Measurements from ENCODE around the gene SLC2A1. TPM values are rescaled to one million over a fixed set of nuclear protein-coding genes. Genes with fewer than 3 reads are reported as not detected.

The SLC2A1 gene
- polyA plus RNA-seq, 2 donors, result 70.3 to 115 TPM

DNA sequence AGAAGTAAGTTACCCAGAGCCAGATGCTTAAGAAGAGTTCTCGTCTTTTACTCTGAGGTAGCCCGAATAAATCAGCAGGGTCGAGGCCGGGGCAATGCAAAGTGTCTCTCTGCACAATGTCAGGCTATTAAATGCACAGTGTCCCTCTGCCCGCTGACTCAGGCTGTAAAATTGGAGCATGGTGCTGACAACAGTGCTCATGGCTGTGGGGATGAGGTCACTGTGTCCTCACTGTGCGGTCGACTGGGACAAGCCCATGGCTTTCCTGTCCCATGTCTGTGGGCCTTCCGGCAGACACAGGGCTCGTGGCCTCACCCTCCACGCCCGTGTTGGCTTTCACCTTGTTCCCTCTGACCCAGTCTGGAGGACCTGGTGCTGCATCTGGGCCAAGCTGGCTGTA lies 14.6 kb upstream of the SLC2A1 start:
- H3K9me3 ChIP-seq (ENCODE audit: control insufficient read depth in 2 of 2, insufficient read depth in 1 of 2, low read depth in 1 of 2, low read length in 1 of 2), result no peaks in the 10 kb centered on the region
- no peak overlapping the region for H3K4me3 ChIP-seq (ENCODE audit: low read depth in 1 of 2, low read length in 2 of 2)
- no peaks in the 10 kb centered on the region for H3K27me3 ChIP-seq (ENCODE audit: control insufficient read depth in 1 of 2, insufficient read depth in 2 of 2, low read length in 2 of 2)
- H3K4me1 ChIP-seq (ENCODE audit: control insufficient read depth in 2 of 2, insufficient read depth in 2 of 2, low read length in 1 of 2), result no peaks in the 10 kb centered on the region
- H3K27ac ChIP-seq (ENCODE audit: low read depth in 2 of 2, low read length in 1 of 2), result no peak overlapping the region
- peaks cover 0 to 6% of the 10 kb centered on the region in 2 donors for H3K36me3 ChIP-seq (ENCODE audit: control insufficient read depth in 2 of 2, insufficient read depth in 2 of 2, low read length in 1 of 2)
- 82 to 88% methylated on average over 11 of the region's 11 CpGs for WGBS, 2 donors

DNA sequence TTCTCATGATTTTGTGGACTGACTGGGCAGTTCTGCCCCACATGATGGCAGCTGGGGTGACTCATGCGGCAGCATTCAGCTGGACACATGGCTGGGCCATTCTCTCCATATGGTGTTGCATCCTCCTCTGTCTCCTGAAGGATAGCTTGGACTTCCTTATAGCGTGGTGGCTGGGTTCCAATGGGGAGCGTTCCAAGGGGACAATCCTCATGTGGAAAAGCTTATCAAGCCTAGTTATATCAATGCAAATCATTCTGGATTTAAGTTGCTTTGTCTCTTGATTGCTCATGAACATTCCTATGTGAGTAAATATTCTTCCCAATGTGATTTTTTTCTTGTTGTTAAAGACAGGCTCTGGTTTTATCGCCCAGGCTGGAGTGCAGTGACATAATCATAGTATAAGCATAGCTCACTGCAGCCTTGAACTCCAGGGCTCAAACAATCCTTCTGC lies 13.2 kb upstream of the SLC2A1 start:
- H3K9me3 ChIP-seq (ENCODE audit: control insufficient read depth in 2 of 2, insufficient read depth in 1 of 2, low read depth in 1 of 2, low read length in 1 of 2), result no peaks in the 10 kb centered on the region
- no peak overlapping the region for H3K4me3 ChIP-seq (ENCODE audit: low read depth in 1 of 2, low read length in 2 of 2)
- peaks cover 0 to 6% of the 10 kb centered on the region in 2 donors for H3K36me3 ChIP-seq (ENCODE audit: control insufficient read depth in 2 of 2, insufficient read depth in 2 of 2, low read length in 1 of 2)
- no peak overlapping the region for H3K27ac ChIP-seq (ENCODE audit: low read depth in 2 of 2, low read length in 1 of 2)
- 71 to 76% methylated on average over 4 of the region's 4 CpGs for WGBS, 2 donors
- H3K4me1 ChIP-seq (ENCODE audit: control insufficient read depth in 2 of 2, insufficient read depth in 2 of 2, low read length in 1 of 2), result no peaks in the 10 kb centered on the region
- no peaks in the 10 kb centered on the region for H3K27me3 ChIP-seq (ENCODE audit: control insufficient read depth in 1 of 2, insufficient read depth in 2 of 2, low read length in 2 of 2)

DNA sequence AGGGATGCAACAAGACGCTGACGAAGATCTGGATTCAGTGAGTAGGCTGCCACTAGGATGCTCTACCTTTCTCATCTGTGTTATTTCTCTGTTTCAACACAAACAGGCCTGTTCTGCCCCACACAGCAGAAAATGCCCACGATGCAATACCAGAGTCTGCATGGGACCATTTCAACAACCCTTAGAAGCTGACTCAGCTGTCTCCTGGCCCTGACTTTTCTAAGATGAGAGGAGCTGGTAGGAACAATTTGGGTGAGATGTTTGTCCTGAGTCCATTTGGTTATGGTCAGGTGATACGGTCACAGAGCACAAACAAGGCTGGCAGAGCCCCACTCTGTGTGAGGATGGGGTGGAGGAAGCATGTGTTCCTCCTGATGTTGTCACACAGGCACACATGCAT lies 11.5 kb upstream of the SLC2A1 start:
- Histone ChIP-seq H3K4me1 (ENCODE audit: control insufficient read depth in 2 of 2, insufficient read depth in 2 of 2, low read length in 1 of 2) (no peaks in the 10 kb centered on the region), H3K9me3 (ENCODE audit: control insufficient read depth in 2 of 2, insufficient read depth in 1 of 2, low read depth in 1 of 2, low read length in 1 of 2) (no peaks in the 10 kb centered on the region), H3K4me3 (ENCODE audit: low read depth in 1 of 2, low read length in 2 of 2) (no peak overlapping the region), H3K36me3 (ENCODE audit: control insufficient read depth in 2 of 2, insufficient read depth in 2 of 2, low read length in 1 of 2) (peaks cover 0 to 3% of the 10 kb centered on the region in 2 donors), H3K27ac (ENCODE audit: low read depth in 2 of 2, low read length in 1 of 2) (no peak overlapping the region), H3K27me3 (ENCODE audit: control insufficient read depth in 1 of 2, insufficient read depth in 2 of 2, low read length in 2 of 2) (no peaks in the 10 kb centered on the region)
- 90 to 93% methylated on average over 4 of the region's 4 CpGs for WGBS, 2 donors

DNA sequence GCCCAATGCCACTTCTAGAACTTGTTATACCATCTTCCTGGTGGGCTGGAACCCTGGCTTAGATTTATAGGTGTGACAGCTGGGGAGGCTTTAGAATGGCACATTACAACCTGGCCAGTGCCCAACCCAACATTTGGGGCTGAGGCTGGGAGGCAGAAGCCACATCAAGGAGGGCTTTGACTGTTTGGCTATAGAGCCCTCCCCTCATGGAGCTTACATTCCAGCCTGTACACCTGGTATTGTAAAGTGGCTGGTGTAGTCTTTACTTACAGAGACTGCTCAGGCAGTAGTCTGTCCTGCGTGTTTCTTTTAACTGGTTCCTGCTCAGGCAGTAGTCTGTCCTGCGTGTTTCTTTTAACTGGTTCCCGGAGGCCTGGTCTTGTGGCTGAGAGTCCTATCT lies 10.0 kb upstream of the SLC2A1 start:
- WGBS, 2 donors, result 82 to 85% methylated on average over 3 of the region's 3 CpGs
- Histone ChIP-seq H3K9me3 (ENCODE audit: control insufficient read depth in 2 of 2, insufficient read depth in 1 of 2, low read depth in 1 of 2, low read length in 1 of 2) (no peaks in the 10 kb centered on the region), H3K27ac (ENCODE audit: low read depth in 2 of 2, low read length in 1 of 2) (no peak overlapping the region), H3K4me3 (ENCODE audit: low read depth in 1 of 2, low read length in 2 of 2) (no peak overlapping the region), H3K4me1 (ENCODE audit: control insufficient read depth in 2 of 2, insufficient read depth in 2 of 2, low read length in 1 of 2) (no peaks in the 10 kb centered on the region), H3K27me3 (ENCODE audit: control insufficient read depth in 1 of 2, insufficient read depth in 2 of 2, low read length in 2 of 2) (no peaks in the 10 kb centered on the region), H3K36me3 (ENCODE audit: control insufficient read depth in 2 of 2, insufficient read depth in 2 of 2, low read length in 1 of 2) (peaks cover 0 to 3% of the 10 kb centered on the region in 2 donors)

DNA sequence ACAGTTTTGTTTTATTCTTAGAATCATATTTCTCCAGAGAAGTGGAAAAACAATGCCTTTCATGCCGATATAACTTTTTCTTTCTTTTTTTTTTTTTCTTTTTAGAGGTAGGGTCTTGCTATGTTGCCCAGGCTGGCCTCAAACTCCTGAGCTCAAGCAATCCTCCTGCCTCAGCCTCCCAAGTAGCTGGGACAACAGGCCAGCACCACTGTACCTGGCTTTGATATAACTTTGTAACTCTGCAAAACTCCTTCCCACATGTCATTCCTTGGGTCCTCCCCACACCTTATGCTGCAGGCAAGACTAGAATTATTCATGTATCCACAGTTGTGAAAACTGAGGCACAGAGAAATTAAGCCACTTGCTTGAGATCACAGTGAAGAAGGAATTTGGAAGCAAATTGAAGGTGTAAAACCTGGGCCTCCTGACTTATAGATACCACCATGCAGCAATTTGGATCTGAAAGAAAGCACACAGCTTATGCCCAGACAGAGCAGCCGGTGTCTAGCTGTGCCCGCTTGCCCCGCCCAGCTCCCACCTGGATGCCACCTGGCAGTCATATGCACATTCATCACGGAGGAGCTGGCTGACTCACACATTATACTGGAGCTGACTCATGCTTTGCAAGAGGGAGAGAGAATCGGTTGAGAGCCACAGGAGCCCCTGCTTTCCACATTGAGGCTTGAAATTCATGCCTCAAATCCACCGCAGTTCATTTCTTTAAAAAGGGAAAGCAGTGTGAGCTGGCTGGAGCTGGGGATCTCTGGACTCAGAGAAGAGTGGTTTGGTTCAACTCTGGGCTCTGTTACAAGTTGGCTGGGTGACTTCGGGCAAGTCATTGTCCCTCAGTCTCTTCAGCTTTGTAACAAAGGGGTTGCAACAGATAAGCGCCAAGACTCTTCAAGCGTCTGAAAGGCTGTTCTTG lies 8.3 kb upstream of the SLC2A1 start:
- H3K27ac ChIP-seq (ENCODE audit: low read depth in 2 of 2, low read length in 1 of 2), result peak overlapping the region; percentile 88 to 90
- 40 to 42% methylated on average over 10 of the region's 10 CpGs for WGBS, 2 donors
- no peaks in the 10 kb centered on the region for H3K36me3 ChIP-seq (ENCODE audit: control insufficient read depth in 2 of 2, insufficient read depth in 2 of 2, low read length in 1 of 2)
- no peaks in the 10 kb centered on the region for H3K27me3 ChIP-seq (ENCODE audit: control insufficient read depth in 1 of 2, insufficient read depth in 2 of 2, low read length in 2 of 2)
- H3K4me3 ChIP-seq (ENCODE audit: low read depth in 1 of 2, low read length in 2 of 2), result no peak overlapping the region
- peaks cover 0 to 12% of the 10 kb centered on the region in 2 donors for H3K4me1 ChIP-seq (ENCODE audit: control insufficient read depth in 2 of 2, insufficient read depth in 2 of 2, low read length in 1 of 2)
- no peaks in the 10 kb centered on the region for H3K9me3 ChIP-seq (ENCODE audit: control insufficient read depth in 2 of 2, insufficient read depth in 1 of 2, low read depth in 1 of 2, low read length in 1 of 2)

DNA sequence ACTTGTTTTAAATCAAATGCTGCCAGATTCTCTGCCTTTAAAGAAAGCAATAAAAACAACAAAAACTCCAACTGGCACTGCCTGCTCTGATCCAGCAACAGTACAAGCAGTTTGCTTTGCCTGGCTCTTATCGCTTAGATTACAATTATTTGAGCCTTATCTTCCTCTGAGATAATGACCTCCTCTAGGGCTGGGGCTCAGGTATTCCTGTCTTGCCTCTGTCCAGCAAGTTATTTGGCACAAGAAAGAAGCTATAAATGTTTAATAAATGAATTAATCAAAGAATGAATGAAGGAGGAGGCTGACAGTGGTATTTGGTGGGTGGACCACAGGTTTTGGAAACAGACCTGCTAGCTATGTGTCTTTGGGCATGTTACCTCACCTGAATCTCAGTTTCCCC lies 6.7 kb upstream of the SLC2A1 start:
- Histone ChIP-seq H3K36me3 (ENCODE audit: control insufficient read depth in 2 of 2, insufficient read depth in 2 of 2, low read length in 1 of 2) (no peaks in the 10 kb centered on the region), H3K27ac (ENCODE audit: low read depth in 2 of 2, low read length in 1 of 2) (no peak overlapping the region), H3K9me3 (ENCODE audit: control insufficient read depth in 2 of 2, insufficient read depth in 1 of 2, low read depth in 1 of 2, low read length in 1 of 2) (no peaks in the 10 kb centered on the region), H3K27me3 (ENCODE audit: control insufficient read depth in 1 of 2, insufficient read depth in 2 of 2, low read length in 2 of 2) (no peaks in the 10 kb centered on the region), H3K4me3 (ENCODE audit: low read depth in 1 of 2, low read length in 2 of 2) (no peak overlapping the region), H3K4me1 (ENCODE audit: control insufficient read depth in 2 of 2, insufficient read depth in 2 of 2, low read length in 1 of 2) (peaks cover 0 to 23% of the 10 kb centered on the region in 2 donors)
- WGBS, 2 donors, result 68 to 100% methylated on average over 1 of the region's 1 CpG

DNA sequence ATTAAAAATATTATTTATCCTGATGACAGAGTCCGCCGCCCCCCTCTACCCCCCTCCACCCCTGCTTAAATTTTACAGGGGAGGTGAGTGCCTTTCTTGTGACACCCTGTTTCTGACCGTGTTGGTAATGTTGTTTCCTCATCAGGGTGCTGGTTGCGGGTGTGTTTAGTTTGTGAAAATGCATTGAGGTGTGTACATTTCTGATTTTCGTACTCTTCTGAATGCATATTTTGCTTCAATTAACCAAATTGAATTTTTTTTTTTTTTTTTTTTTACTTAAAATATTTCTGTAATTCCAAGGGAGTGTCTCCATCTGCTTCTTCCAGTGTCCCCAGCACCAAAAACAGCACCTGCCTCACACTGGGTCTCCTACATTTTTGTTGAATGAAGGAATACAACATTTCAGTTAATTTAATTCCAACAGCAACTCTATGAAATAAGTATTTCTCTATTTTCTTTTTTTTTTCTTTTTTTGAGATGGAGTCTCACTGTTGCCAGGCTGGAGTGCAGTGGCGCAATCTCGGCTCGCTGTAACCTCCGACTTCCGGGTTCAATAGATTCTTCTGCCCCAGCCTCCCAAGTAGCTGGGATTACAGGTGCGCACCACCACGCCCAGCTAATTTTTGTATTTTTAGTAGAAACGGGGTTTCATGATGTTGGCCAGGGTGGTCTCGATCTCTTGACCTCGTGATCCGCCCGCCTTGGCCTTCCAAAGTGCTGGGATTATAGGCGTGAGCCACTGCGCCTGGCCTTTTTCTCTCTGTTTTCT lies 5.6 kb upstream of the SLC2A1 start:
- H3K4me1 ChIP-seq (ENCODE audit: control insufficient read depth in 2 of 2, insufficient read depth in 2 of 2, low read length in 1 of 2), result peaks cover 3 to 26% of the 10 kb centered on the region in 2 donors
- no peaks in the 10 kb centered on the region for H3K36me3 ChIP-seq (ENCODE audit: control insufficient read depth in 2 of 2, insufficient read depth in 2 of 2, low read length in 1 of 2)
- no peaks in the 10 kb centered on the region for H3K27me3 ChIP-seq (ENCODE audit: control insufficient read depth in 1 of 2, insufficient read depth in 2 of 2, low read length in 2 of 2)
- WGBS, 2 donors, result 82 to 83% methylated on average over 19 of the region's 19 CpGs
- no peaks in the 10 kb centered on the region for H3K9me3 ChIP-seq (ENCODE audit: control insufficient read depth in 2 of 2, insufficient read depth in 1 of 2, low read depth in 1 of 2, low read length in 1 of 2)
- no peak overlapping the region for H3K4me3 ChIP-seq (ENCODE audit: low read depth in 1 of 2, low read length in 2 of 2)
- peak overlapping the region; percentile 42 to 86 for H3K27ac ChIP-seq (ENCODE audit: low read depth in 2 of 2, low read length in 1 of 2)

DNA sequence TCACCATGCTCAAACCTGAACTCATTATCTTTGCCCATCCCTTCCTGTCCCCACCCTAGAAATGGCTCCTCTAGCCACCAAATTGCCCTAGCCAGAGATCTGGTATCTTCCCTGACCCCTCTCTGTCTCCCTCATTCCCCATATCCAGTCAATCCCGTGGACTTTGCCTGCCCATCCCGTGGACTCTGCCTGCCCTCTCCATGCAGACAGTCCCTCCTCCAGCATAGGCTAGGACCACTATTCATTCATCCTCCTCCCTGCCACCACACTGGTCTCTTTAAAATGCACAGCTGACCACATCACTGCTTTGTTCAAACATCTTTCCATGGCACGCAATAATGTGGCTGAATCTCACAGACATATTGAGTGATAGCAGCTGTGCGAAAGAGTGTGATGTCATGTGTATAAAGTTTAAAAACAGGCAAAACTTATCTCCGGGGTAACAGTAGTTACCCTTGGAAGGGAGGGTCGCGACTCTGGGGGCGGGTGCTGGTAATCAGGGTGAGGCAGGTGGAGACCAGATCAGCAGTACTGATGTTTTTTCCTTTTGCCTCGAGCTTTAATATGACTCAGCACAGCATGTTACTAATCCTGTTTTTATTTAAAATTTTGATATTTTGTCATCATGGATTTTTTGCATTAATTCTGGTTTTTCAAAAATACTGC lies 4.8 kb upstream of the SLC2A1 start:
- Histone ChIP-seq H3K9me3 (ENCODE audit: control insufficient read depth in 2 of 2, insufficient read depth in 1 of 2, low read depth in 1 of 2, low read length in 1 of 2) (no peaks in the 10 kb centered on the region), H3K4me3 (ENCODE audit: low read depth in 1 of 2, low read length in 2 of 2) (no peak overlapping the region), H3K27ac (ENCODE audit: low read depth in 2 of 2, low read length in 1 of 2) (peak overlapping the region; percentile 86 to 96), H3K4me1 (ENCODE audit: control insufficient read depth in 2 of 2, insufficient read depth in 2 of 2, low read length in 1 of 2) (peaks cover 3 to 26% of the 10 kb centered on the region in 2 donors), H3K36me3 (ENCODE audit: control insufficient read depth in 2 of 2, insufficient read depth in 2 of 2, low read length in 1 of 2) (no peaks in the 10 kb centered on the region), H3K27me3 (ENCODE audit: control insufficient read depth in 1 of 2, insufficient read depth in 2 of 2, low read length in 2 of 2) (no peaks in the 10 kb centered on the region)
- 13 to 14% methylated on average over 9 of the region's 9 CpGs for WGBS, 2 donors

DNA sequence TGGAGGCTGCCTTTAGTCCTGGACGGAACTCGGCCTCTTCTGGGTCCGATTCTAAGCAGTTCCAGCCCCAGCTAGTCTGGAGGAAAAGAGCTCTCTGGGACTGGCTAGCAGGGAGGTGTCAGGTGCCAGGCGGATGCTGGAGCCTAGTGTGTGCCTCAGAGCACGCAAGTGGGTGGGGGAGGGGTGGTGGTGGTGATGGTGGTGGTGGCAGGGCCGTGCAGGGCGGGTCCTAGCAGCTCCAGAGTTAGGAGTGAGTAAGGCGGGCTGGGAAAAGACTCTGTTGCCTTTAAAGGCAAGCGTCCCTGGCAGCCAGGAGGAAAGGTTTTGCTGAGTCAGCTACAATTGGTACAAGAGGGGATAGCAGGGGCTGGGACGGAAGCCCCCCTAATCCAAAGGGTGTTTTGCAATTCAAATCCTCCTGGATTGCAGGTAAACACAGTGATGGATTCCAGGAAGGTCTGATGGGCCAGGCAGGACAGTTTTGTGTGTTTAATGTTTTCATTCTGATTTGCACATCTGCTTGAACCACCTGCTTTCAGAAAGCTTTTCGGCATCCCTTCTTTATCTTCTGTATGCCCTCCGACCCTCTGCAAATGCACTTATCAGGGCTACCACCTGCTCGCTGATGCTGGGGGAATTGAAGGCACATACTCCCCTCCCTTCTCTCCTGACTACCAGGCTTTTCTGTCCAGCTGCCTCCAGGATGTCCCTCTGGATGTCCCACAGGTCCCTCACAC lies 4.1 kb upstream of the SLC2A1 start:
- no peak overlapping the region for H3K4me3 ChIP-seq (ENCODE audit: low read depth in 1 of 2, low read length in 2 of 2)
- no peaks in the 10 kb centered on the region for H3K9me3 ChIP-seq (ENCODE audit: control insufficient read depth in 2 of 2, insufficient read depth in 1 of 2, low read depth in 1 of 2, low read length in 1 of 2)
- H3K27ac ChIP-seq (ENCODE audit: low read depth in 2 of 2, low read length in 1 of 2), result peak overlapping the region; percentile 86 to 96
- WGBS, 2 donors, result 29 to 33% methylated on average over 13 of the region's 13 CpGs
- peaks cover 3 to 26% of the 10 kb centered on the region in 2 donors for H3K4me1 ChIP-seq (ENCODE audit: control insufficient read depth in 2 of 2, insufficient read depth in 2 of 2, low read length in 1 of 2)
- no peaks in the 10 kb centered on the region for H3K27me3 ChIP-seq (ENCODE audit: control insufficient read depth in 1 of 2, insufficient read depth in 2 of 2, low read length in 2 of 2)
- H3K36me3 ChIP-seq (ENCODE audit: control insufficient read depth in 2 of 2, insufficient read depth in 2 of 2, low read length in 1 of 2), result no peaks in the 10 kb centered on the region

All from esophagus (tissue), 2 donors.